NCI-H2029 (cell line): ENCODE data around the gene FAM241B.

Experiments used
- DNase-seq: peaks from one replicate; lab custom pipeline; 2025; lab: John Stamatoyannopoulos, UW

FAM241B gene

GRCh38 chr10:69634759-69635425 is 4.8 kb downstream of the FAM241B start:
- no peak for DNase-seq

GRCh38 chr10:69635428-69636272 is 5.6 kb downstream of the FAM241B start:
- DNase-seq: no peak

- no peak for DNase-seq
These were observed 6.2 kb downstream of the FAM241B start for GRCh38 chr10:69636273-69636575.

- no peak for DNase-seq
These were observed 6.9 kb downstream of the FAM241B start for GRCh38 chr10:69636626-69637605.

GRCh38 chr10:69638642-69639041 is 8.6 kb downstream of the FAM241B start:
- no peak for DNase-seq

- DNase-seq: peak; percentile 6
These were observed 9.5 kb downstream of the FAM241B start for GRCh38 chr10:69639291-69640195.

- DNase-seq: no peak
These were observed 10.3 kb downstream of the FAM241B start for GRCh38 chr10:69640196-69640980.

GRCh38 chr10:69641261-69641980 is 11.4 kb downstream of the FAM241B start:
- DNase-seq: no peak

GRCh38 chr10:69642747-69643146 is 12.7 kb downstream of the FAM241B start:
- DNase-seq: no peak

GRCh38 chr10:69643779-69644657 is 14.0 kb downstream of the FAM241B start:
- no peak for DNase-seq

GRCh38 chr10:69644658-69645295 is 14.7 kb downstream of the FAM241B start:
- DNase-seq: peak; percentile 6

- no peak for DNase-seq
These were observed 15.5 kb downstream of the FAM241B start for GRCh38 chr10:69645296-69646184.

GRCh38 chr10:69646185-69647060 is 16.4 kb downstream of the FAM241B start:
- no peak for DNase-seq

- DNase-seq: no peak
These were observed 17.1 kb downstream of the FAM241B start for GRCh38 chr10:69647126-69647525.

GRCh38 chr10:69647819-69648218 is 17.8 kb downstream of the FAM241B start:
- no peak for DNase-seq

- no peak for DNase-seq
These were observed 18.4 kb downstream of the FAM241B start for GRCh38 chr10:69648461-69648860.
